WTC11 (cell line): ENCODE results near the gene PHRF1. TPM values are rescaled to one million over a fixed set of nuclear protein-coding genes. Genes with fewer than 3 reads are reported as not detected.

ENCODE experiments used
- ATAC-seq: fragments of 200-7000 bp; cut with Tn5 transposase; 2 replicates; pipeline ENCODE4 v1.10.0; 2021; ENCODE audit warnings: mild to moderate bottlenecking, moderate library complexity
- CTCF ChIA-PET: fragments of 300-600 bp; sonication (Branson Sonifier 250); formaldehyde crosslinking; loops from one replicate; lab custom pipeline; 2021; ENCODE audit warnings: antibody characterized with exemption; lab: Charles Lee
- POLR2A ChIA-PET: fragments of 350-600 bp; sonication (Branson Sonifier 250); formaldehyde crosslinking; loops from one replicate; lab custom pipeline; 2021; ENCODE audit warnings: antibody characterized with exemption; lab: Charles Lee
- DNase-seq: peaks from one replicate; pipeline ENCODE4 v3.0.0; 2021; ENCODE audit warnings: low spot score
- H3K27ac Mint-ChIP-seq: 2 replicates; pipeline ENCODE4 v1.8.0; 2021; ENCODE audit warnings: mixed read lengths
- H3K27me3 Mint-ChIP-seq: 2 replicates; pipeline ENCODE4 v1.8.0; 2021; ENCODE audit warnings: low read depth, mild to moderate bottlenecking, moderate library complexity, mixed read lengths
- H3K36me3 Mint-ChIP-seq: 2 replicates; pipeline ENCODE4 v1.8.0; 2021; ENCODE audit warnings: mixed read lengths
- H3K4me1 Mint-ChIP-seq: 2 replicates; pipeline ENCODE4 v1.8.0; 2022; ENCODE audit warnings: mixed read lengths
- H3K4me3 Mint-ChIP-seq: 2 replicates; pipeline ENCODE4 v1.8.0; 2021; ENCODE audit warnings: mild to moderate bottlenecking, moderate library complexity, mixed read lengths
- H3K9me3 Mint-ChIP-seq: 2 replicates; pipeline ENCODE4 v1.8.0; 2021; ENCODE audit warnings: mixed read lengths
- ATF1 ChIP-seq: sonication (generic); formaldehyde crosslinking; IDR thresholded peaks from 2 replicates; pipeline ENCODE4 v1.8.1; 2023; ENCODE audit warnings: mild to moderate bottlenecking, moderate library complexity, missing genetic modification reagents
- ATF3 ChIP-seq: sonication (generic); formaldehyde crosslinking; conservative IDR thresholded peaks from 2 replicates; pipeline ENCODE4 v1.8.1; 2022; ENCODE audit warnings: mild to moderate bottlenecking, missing genetic modification reagents
- CREB1 ChIP-seq: sonication (generic); formaldehyde crosslinking; IDR thresholded peaks from 2 replicates; pipeline ENCODE4 v1.8.0; 2023; ENCODE audit warnings: mild to moderate bottlenecking, missing genetic modification reagents
- E2F4 ChIP-seq: sonication (generic); formaldehyde crosslinking; IDR thresholded peaks from 2 replicates; pipeline ENCODE4 v1.8.1; 2022; ENCODE audit warnings: low read depth, mild to moderate bottlenecking, moderate library complexity, missing genetic modification reagents, borderline replicate concordance
- FOXK1 ChIP-seq: sonication (generic); formaldehyde crosslinking; IDR thresholded peaks from 2 replicates; pipeline ENCODE4 v1.8.0; 2022; ENCODE audit warnings: mild to moderate bottlenecking, moderate library complexity, missing genetic modification reagents
- GABPB1 ChIP-seq: sonication (generic); formaldehyde crosslinking; IDR thresholded peaks from 2 replicates; pipeline ENCODE4 v1.8.1; 2023; ENCODE audit warnings: mild to moderate bottlenecking, missing genetic modification reagents
- HMGA2 ChIP-seq: fragments of 250-450 bp; sonication (Bioruptor Pico); IDR thresholded peaks from 2 replicates; pipeline ENCODE4 v1.4.0; 2021; ENCODE audit warnings: mild to moderate bottlenecking, moderate library complexity
- MXD4 ChIP-seq: fragments of 250-450 bp; sonication (Bioruptor Pico); IDR thresholded peaks from 2 replicates; pipeline ENCODE4 v1.8.0; 2021; ENCODE audit warnings: mild to moderate bottlenecking, moderate library complexity, borderline replicate concordance
- NFYB ChIP-seq: sonication (generic); formaldehyde crosslinking; conservative IDR thresholded peaks from 2 replicates; pipeline ENCODE4 v1.8.0; 2022; ENCODE audit warnings: low read depth, missing genetic modification reagents
- NR3C1 ChIP-seq: sonication (generic); formaldehyde crosslinking; conservative IDR thresholded peaks from 2 replicates; pipeline ENCODE4 v1.8.1; 2023; ENCODE audit warnings: low read depth, mild to moderate bottlenecking, missing genetic modification reagents
- ZBTB21 ChIP-seq: sonication (generic); formaldehyde crosslinking; IDR thresholded peaks from 2 replicates; pipeline ENCODE4 v1.8.1; 2023; ENCODE audit warnings: mild to moderate bottlenecking, missing genetic modification reagents, borderline replicate concordance
- ZMAT4 ChIP-seq: fragments of 250-450 bp; sonication (Bioruptor Pico); IDR thresholded peaks from 2 replicates; pipeline ENCODE4 v1.9.0; 2021; ENCODE audit warnings: mild to moderate bottlenecking
- ZNF219 ChIP-seq: sonication (generic); formaldehyde crosslinking; IDR thresholded peaks from 2 replicates; pipeline ENCODE4 v1.8.0; 2023; ENCODE audit warnings: missing genetic modification reagents, mild to moderate bottlenecking, borderline replicate concordance
- total RNA-seq: library from RNA; stranded (reverse); gene quantifications from 3 replicates; pipeline ENCODE4 v1.2.3, GENCODE V29; 2021
- TF ChIP-seq, protein P1 (sequence below): sonication (generic); formaldehyde crosslinking; IDR thresholded peaks from 2 replicates; pipeline ENCODE4 v1.8.0; 2022; ENCODE audit warnings: mild to moderate bottlenecking, missing genetic modification reagents
- TF ChIP-seq, protein P2 (sequence below): sonication (generic); formaldehyde crosslinking; IDR thresholded peaks from 2 replicates; pipeline ENCODE4 v1.8.1; 2023; ENCODE audit warnings: mild to moderate bottlenecking, missing genetic modification reagents, moderate library complexity
- TF ChIP-seq, protein P3 (sequence below): fragments of 250-450 bp; sonication (Bioruptor Pico); conservative IDR thresholded peaks from 2 replicates; pipeline ENCODE4 v1.9.0; 2021; ENCODE audit warnings: mild to moderate bottlenecking

PHRF1 gene
- total RNA-seq, 1 experiment from 2014 or later = 46.9 TPM

DNA sequence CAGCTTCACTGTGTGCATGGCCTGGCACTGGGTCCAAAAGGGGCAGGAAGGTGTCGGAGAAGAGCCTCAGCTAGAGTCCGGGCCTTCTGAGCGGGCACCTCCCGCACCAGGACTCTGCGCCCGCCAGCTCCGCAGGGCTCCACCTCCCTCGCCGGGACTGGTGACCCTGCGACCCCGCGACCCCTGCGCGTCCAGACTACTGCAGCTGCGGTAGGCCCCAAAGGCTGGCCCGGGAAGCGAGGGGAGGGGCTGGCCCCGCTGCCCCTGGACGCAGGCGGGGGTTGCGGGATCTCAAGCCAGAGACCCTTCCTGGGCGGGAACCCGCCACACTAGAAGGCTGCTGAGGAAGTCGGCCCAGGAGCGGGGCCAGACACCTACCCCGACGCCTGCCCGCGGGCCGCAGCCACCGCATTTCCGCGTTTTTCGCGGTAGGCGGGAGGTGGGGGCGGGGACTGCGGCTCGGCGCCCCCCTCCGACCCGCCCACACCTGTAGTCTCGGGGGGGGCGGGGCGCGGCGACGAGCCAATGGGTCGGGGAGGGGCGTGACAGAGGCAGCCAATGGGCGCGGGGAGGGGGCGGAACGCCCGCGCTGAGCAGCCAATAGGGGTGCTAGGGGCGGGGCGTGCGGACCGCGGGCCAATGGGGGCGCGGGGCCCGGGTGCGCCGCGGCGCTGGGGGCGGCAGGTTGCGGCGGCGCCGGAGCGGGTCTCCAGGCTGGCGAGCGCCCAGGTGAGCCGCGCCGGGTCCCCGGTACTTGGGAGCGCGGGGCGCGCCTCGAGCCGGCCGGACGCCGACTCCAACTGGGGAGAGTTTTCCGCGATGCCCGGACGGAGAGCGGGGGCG, 15.7 kb upstream of the PHRF1 start, which contains the start of the genes LMNTD2 and RASSF7 (continued):
- TF ChIP-seq, protein P1, sequence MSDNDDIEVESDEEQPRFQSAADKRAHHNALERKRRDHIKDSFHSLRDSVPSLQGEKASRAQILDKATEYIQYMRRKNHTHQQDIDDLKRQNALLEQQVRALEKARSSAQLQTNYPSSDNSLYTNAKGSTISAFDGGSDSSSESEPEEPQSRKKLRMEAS (CRISPR knock-in tag) = peak; percentile 59; the same call in 1 of the 2 replicates
- TF ChIP-seq ZBTB21 (CRISPR knock-in tag) (no peak), NR3C1 (CRISPR knock-in tag) (no peak), CREB1 (CRISPR knock-in tag) (no peak), ZNF219 (no peak), FOXK1 (CRISPR knock-in tag) (no peak), E2F4 (CRISPR knock-in tag) (no peak), GABPB1 (CRISPR knock-in tag) (peak; percentile 16; the same call in 1 of the 2 replicates), ZMAT4 (no peak), MXD4 (CRISPR knock-in tag) (no peak), NFYB (peak; percentile 97)

GRCh38 chr11:561148-562003, 14.9 kb upstream of the PHRF1 start:
- CTCF ChIA-PET = interaction anchor here (1.4 kb wide), 1 partner anchor 161 kb away, joined by 3 read pairs; no protein-coding TSS in a partner anchor
- H3K4me1 Mint-ChIP-seq = peaks cover 27% of the 10 kb centered on the region
- H3K27ac Mint-ChIP-seq = no peak overlapping the region
- H3K9me3 Mint-ChIP-seq = no peaks in the 10 kb centered on the region
- peak; percentile 1; the same call in 1 of the 2 replicates for ATAC-seq
- H3K27me3 Mint-ChIP-seq = peaks cover 23% of the 10 kb centered on the region
- 0 out of 2 replicates have a peak, but pooled peaks cover 3% of the 10 kb centered on the region for H3K36me3 Mint-ChIP-seq
- TF ChIP-seq ATF1 (CRISPR knock-in tag) (0 out of 2 replicates have a peak, but pooled peaks have one; percentile 23), GABPB1 (CRISPR knock-in tag) (0 out of 2 replicates have a peak, but pooled peaks have one; percentile 14), HMGA2 (CRISPR knock-in tag) (no peak), ATF3 (CRISPR knock-in tag) (no peak)
- TF ChIP-seq, protein P2, sequence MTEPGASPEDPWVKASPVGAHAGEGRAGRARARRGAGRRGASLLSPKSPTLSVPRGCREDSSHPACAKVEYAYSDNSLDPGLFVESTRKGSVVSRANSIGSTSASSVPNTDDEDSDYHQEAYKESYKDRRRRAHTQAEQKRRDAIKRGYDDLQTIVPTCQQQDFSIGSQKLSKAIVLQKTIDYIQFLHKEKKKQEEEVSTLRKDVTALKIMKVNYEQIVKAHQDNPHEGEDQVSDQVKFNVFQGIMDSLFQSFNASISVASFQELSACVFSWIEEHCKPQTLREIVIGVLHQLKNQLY (CRISPR knock-in tag) = 0 out of 2 replicates have a peak, but pooled peaks have one; percentile 45
- TF ChIP-seq, protein P3, sequence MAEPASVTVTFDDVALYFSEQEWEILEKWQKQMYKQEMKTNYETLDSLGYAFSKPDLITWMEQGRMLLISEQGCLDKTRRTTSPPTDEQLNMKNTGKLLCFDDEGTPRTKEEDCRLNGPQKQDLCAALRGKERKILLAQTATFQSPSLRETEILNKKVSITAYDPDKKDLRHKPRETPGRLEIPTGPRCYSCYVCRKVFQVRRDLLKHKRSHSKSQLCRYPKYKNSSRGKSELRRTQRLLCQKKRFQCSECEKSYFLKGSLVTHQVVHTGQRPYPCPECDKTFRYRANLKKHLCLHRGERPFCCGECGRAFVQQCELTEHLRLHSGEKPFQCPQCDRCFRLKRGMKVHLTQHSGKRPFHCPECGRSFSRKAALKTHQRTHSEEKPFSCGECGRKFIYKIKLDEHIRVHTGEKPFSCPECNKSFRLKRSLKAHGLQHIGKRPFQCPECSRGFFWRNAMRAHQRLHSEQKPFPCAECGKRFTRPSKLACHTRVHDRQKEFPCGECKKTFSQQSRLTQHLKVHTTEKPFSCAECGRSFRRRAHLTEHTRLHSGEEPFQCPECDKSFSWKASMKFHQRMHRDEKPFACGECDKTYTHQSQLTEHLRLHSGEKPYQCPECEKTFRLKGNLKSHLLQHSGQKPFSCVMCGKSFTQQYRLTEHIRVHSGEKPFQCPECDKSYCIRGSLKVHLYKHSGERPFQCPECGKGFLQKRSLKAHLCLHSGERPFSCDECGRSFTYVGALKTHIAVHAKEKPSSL (CRISPR knock-in tag) = no peak
- POLR2A ChIA-PET = no interaction called here
- peak overlapping the region; percentile 87 for H3K4me3 Mint-ChIP-seq
- DNase-seq = no peak
